BE2C (cell line): ENCODE results near the gene ETV3.

Experiments used
- DNase-seq: peaks from one replicate; pipeline ENCODE4 v3.0.0-alpha.2; 2020
- H3K27me3 ChIP-seq: fragments of 250-450 bp; sonication (Bioruptor Pico); 2 replicates; pipeline ENCODE4 v1.5.1; 2020; ENCODE audit warnings: mild to moderate bottlenecking
- H3K36me3 ChIP-seq: fragments of 250-450 bp; sonication (Bioruptor Pico); 2 replicates; pipeline ENCODE4 v1.5.1; 2020; ENCODE audit warnings: mild to moderate bottlenecking
- H3K4me1 ChIP-seq: fragments of 250-450 bp; sonication (Bioruptor Pico); 2 replicates; pipeline ENCODE4 v1.5.1; 2020
- H3K4me3 ChIP-seq: 2 replicates; pipeline ENCODE4 v1.5.1; 2011; ENCODE audit warnings: low read depth, low read length
- H3K9me3 ChIP-seq: fragments of 250-450 bp; sonication (Bioruptor Pico); 2 replicates; pipeline ENCODE4 v1.5.1; 2020
- TF ChIP-seq, protein P1 (sequence below): IDR thresholded peaks from 2 replicates; pipeline ENCODE4 v1.5.1; 2012; ENCODE audit warnings: mild to moderate bottlenecking, low read depth, low read length

Gene ETV3

GRCh38 chr1:157110686-157111085, 27.5 kb downstream of the ETV3 start:
- Histone ChIP-seq H3K27me3 (no peaks in the 10 kb centered on the region; the same call in 1 of the 2 replicates), H3K4me1 (no peaks in the 10 kb centered on the region), H3K36me3 (no peaks in the 10 kb centered on the region), H3K9me3 (no peaks in the 10 kb centered on the region), H3K4me3 (no peak overlapping the region)
- no peak for DNase-seq
- TF ChIP-seq, protein P1, sequence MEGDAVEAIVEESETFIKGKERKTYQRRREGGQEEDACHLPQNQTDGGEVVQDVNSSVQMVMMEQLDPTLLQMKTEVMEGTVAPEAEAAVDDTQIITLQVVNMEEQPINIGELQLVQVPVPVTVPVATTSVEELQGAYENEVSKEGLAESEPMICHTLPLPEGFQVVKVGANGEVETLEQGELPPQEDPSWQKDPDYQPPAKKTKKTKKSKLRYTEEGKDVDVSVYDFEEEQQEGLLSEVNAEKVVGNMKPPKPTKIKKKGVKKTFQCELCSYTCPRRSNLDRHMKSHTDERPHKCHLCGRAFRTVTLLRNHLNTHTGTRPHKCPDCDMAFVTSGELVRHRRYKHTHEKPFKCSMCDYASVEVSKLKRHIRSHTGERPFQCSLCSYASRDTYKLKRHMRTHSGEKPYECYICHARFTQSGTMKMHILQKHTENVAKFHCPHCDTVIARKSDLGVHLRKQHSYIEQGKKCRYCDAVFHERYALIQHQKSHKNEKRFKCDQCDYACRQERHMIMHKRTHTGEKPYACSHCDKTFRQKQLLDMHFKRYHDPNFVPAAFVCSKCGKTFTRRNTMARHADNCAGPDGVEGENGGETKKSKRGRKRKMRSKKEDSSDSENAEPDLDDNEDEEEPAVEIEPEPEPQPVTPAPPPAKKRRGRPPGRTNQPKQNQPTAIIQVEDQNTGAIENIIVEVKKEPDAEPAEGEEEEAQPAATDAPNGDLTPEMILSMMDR = no peak

- H3K36me3 ChIP-seq = no peaks in the 10 kb centered on the region
- no peak for DNase-seq
- no peak overlapping the region for H3K4me3 ChIP-seq
- no peaks in the 10 kb centered on the region for H3K4me1 ChIP-seq
- no peaks in the 10 kb centered on the region; the same call in 1 of the 2 replicates for H3K27me3 ChIP-seq
- H3K9me3 ChIP-seq = no peaks in the 10 kb centered on the region
- TF ChIP-seq, protein P1 = no peak
Measured at GRCh38 chr1:157110003-157110402, 28.2 kb downstream of the ETV3 start.

GRCh38 chr1:157108448-157108847, 29.7 kb downstream of the ETV3 start:
- no peak overlapping the region for H3K4me3 ChIP-seq
- no peaks in the 10 kb centered on the region for H3K36me3 ChIP-seq
- H3K9me3 ChIP-seq = no peaks in the 10 kb centered on the region
- TF ChIP-seq, protein P1 = no peak
- no peak for DNase-seq
- H3K27me3 ChIP-seq = no peaks in the 10 kb centered on the region; the same call in 1 of the 2 replicates
- H3K4me1 ChIP-seq = no peaks in the 10 kb centered on the region

DNA sequence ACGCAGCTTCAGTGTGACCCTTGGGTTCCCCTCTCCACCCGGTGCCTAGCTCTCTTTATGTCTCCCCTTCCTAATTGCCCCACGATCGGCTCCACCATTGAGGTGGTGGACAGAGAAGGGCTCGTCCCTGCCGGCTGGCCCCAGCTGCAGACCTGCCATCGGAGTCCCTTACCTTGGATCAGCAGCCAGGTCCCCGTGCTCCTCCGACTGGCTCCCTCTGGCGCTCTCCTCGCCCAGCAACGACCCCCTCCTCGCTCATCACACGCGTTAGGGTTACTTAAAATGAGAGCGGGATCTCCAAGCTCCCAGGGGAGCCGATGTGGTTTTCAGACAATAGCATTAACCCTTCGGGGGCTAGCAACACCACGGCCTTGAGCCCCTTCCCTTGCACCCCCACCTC, 30.5 kb downstream of the ETV3 start:
- Histone ChIP-seq H3K9me3 (no peaks in the 10 kb centered on the region), H3K27me3 (no peaks in the 10 kb centered on the region; the same call in 1 of the 2 replicates), H3K4me3 (no peak overlapping the region), H3K36me3 (no peaks in the 10 kb centered on the region), H3K4me1 (no peaks in the 10 kb centered on the region)
- TF ChIP-seq, protein P1 = no peak
- DNase-seq = no peak

GRCh38 chr1:157106813-157107189, 31.4 kb downstream of the ETV3 start:
- no peak overlapping the region for H3K4me3 ChIP-seq
- H3K9me3 ChIP-seq = no peaks in the 10 kb centered on the region
- H3K36me3 ChIP-seq = no peaks in the 10 kb centered on the region
- no peaks in the 10 kb centered on the region for H3K4me1 ChIP-seq
- DNase-seq = no peak
- TF ChIP-seq, protein P1 = no peak
- no peaks in the 10 kb centered on the region; the same call in 1 of the 2 replicates for H3K27me3 ChIP-seq

DNA sequence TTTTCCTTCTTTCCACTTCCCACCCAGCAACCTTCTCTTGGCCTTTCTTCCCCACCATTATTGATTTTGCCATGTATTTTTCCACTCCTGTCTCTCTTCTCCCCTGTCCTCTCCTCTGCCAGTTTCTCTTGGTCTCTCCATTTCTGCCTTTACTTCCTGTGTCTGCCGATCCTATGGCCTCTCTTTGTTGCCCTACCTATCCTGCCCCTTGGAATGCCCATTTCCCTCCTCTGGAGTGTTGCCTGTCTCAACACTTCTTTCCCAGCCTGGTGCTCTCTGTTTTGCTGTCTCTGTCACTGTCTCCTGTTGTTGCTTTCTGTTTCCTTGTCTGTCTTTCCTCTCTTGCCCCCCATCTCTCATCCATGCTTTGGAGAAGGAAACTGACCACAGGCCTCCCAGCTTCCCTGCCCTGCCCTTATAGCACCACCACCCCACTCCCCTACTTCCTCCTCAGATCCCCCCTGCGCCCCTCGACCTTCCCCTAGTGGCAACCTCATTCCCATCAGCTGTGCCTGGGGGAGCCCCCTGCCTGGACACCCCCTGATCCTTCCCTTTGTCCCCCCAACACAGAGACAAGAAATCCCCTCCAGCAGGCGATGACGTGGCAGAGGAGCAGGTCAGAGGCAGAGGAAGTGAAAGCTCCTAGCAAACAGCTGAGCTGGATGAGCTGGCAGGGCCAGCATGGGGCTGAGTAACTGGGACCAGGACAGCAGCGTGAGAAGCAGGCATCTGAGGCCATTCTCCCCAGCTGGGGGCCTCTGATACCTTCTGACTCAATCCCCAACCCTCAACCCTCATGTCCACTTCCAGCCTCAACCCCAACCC, 32.0 kb downstream of the ETV3 start:
- DNase-seq = no peak
- H3K36me3 ChIP-seq = no peaks in the 10 kb centered on the region
- H3K27me3 ChIP-seq = no peaks in the 10 kb centered on the region; the same call in 1 of the 2 replicates
- H3K9me3 ChIP-seq = no peaks in the 10 kb centered on the region
- TF ChIP-seq, protein P1 = no peak
- no peak overlapping the region for H3K4me3 ChIP-seq
- no peaks in the 10 kb centered on the region for H3K4me1 ChIP-seq
